ENCODE measurements around the gene USP6NL.

- no peak for TF ChIP-seq POLR2AphosphoS5 (IDR thresholded peaks at IDR 0.05; ENCODE audit: low read depth, low read length)
- no peak for TF ChIP-seq USF2 (IDR thresholded peaks at IDR 0.05; ENCODE audit: low read length)
- no peak for TF ChIP-seq KDM1A (IDR thresholded peaks at IDR 0.05; ENCODE audit: borderline replicate concordance, low read length)
- TF ChIP-seq RAD21 (IDR thresholded peaks at IDR 0.05 in 1 of 2, conservative IDR thresholded peaks at IDR 0.05 in 1 of 2; ENCODE audit: low read depth in 2 of 2, low read length in 2 of 2), result no peak
- no peak for TF ChIP-seq CTCF (IDR thresholded peaks at IDR 0.05; ENCODE audit: control extremely low read depth in 1 of 3, insufficient read depth in 1 of 3, low read depth in 1 of 3, low read length in 3 of 3)
- no peak for TF ChIP-seq EZH2 (IDR thresholded peaks at IDR 0.05; ENCODE audit: low read depth, low read length, severe bottlenecking)
- TF ChIP-seq MAX (IDR thresholded peaks at IDR 0.05), result no peak
- no peak for TF ChIP-seq SUZ12 (IDR thresholded peaks at IDR 0.05; ENCODE audit: low read length)
- no peak for TF ChIP-seq HDAC2 (IDR thresholded peaks at IDR 0.05; ENCODE audit: borderline replicate concordance in 1 of 2, low read depth in 2 of 2, low read length in 2 of 2)
- no peak for TF ChIP-seq POLR2A (IDR thresholded peaks at IDR 0.05; ENCODE audit: control extremely low read depth in 1 of 2, low read depth in 2 of 2, low read length in 2 of 2)
- no peak for TF ChIP-seq GABPA (IDR thresholded peaks at IDR 0.05; ENCODE audit: borderline replicate concordance, insufficient read depth, low read length)
- TF ChIP-seq CHD2 (IDR thresholded peaks at IDR 0.05; ENCODE audit: low read length), result no peak
Observed at GRCh38 chr10:11538834-11539190, 72.6 kb downstream of the USP6NL start.
